ENCODE measurements around the gene HMOX1. TPM values are rescaled to one million over a fixed set of nuclear protein-coding genes. Genes with fewer than 3 reads are reported as not detected.

The HMOX1 gene
- total and polyA plus RNA-seq, 12 donors: 1.6 to 68.0 (median 4.2) TPM

DNA sequence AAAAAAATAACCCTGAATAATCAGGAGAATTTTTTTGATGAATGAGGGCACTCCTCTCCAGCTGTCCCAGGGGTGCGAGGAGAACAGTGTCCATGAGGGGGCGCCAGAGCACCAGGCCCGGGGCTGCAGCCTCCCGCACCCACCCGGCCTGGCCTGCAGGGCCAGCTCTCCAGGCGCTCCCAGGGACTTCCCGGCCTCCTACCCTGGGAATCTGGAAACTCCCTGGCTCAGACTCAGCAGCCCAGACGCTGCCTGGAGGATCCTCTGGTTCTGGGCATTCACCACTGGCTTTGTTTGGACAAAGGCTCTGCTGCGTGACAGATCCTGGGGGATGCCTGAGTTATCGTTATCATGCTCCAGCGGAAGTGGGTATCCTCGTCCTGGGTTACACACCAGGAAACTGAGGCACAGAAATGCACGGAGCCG is 50.0 kb downstream of the HMOX1 start:
- Histone ChIP-seq H3K27me3 (no peaks in the 10 kb centered on the region), H3K36me3 (peaks cover 0 to 35% (median 0%) of the 10 kb centered on the region in 9 donors), H3K9me3 (peaks cover 0 to 18% (median 10%) of the 10 kb centered on the region in 11 donors), H3K4me3 (no peak overlapping the region), H3K27ac (peak overlapping the region in 5 of 10 donors; percentile 14 to 69 (median 48)), H3K4me1 (peaks cover 0 to 14% (median 8%) of the 10 kb centered on the region in 9 donors)
- TF ChIP-seq, protein P1, sequence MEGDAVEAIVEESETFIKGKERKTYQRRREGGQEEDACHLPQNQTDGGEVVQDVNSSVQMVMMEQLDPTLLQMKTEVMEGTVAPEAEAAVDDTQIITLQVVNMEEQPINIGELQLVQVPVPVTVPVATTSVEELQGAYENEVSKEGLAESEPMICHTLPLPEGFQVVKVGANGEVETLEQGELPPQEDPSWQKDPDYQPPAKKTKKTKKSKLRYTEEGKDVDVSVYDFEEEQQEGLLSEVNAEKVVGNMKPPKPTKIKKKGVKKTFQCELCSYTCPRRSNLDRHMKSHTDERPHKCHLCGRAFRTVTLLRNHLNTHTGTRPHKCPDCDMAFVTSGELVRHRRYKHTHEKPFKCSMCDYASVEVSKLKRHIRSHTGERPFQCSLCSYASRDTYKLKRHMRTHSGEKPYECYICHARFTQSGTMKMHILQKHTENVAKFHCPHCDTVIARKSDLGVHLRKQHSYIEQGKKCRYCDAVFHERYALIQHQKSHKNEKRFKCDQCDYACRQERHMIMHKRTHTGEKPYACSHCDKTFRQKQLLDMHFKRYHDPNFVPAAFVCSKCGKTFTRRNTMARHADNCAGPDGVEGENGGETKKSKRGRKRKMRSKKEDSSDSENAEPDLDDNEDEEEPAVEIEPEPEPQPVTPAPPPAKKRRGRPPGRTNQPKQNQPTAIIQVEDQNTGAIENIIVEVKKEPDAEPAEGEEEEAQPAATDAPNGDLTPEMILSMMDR (IDR thresholded peaks at IDR 0.05): peak; percentile 94 to 99 (median 97)
- peak; percentile 94 to 99 (median 98) for ATAC-seq
- intact Hi-C loops (cut with DNase I): loop anchor here (1.0 to 10.0 kb wide), 11 partner anchors 151 to 694 kb away; no protein-coding TSS in a partner anchor
- peak; percentile 90 to 91 for DNase-seq
- WGBS, 2 donors: 6% methylated on average over 14 of the region's 14 CpGs

GRCh38 chr22:35431483-35432227 is 50.8 kb downstream of the HMOX1 start:
- Histone ChIP-seq H3K36me3 (peaks cover 0 to 30% (median 0%) of the 10 kb centered on the region in 9 donors), H3K4me3 (no peak overlapping the region), H3K27ac (peak overlapping the region in 5 of 10 donors; percentile 14 to 69 (median 48)), H3K27me3 (no peaks in the 10 kb centered on the region), H3K4me1 (peaks cover 0 to 14% (median 8%) of the 10 kb centered on the region in 9 donors), H3K9me3 (peaks cover 0 to 18% (median 10%) of the 10 kb centered on the region in 11 donors)
- TF ChIP-seq, protein P1 (IDR thresholded peaks at IDR 0.05): no peak
- no peak for DNase-seq
- intact Hi-C loops (cut with DNase I): loop anchor here (1.0 to 10.0 kb wide), 10 partner anchors 151 to 693 kb away; no protein-coding TSS in a partner anchor
- WGBS, 2 donors: 93 to 95% methylated on average over 12 of the region's 12 CpGs
- peak in 1 of 8 donors; percentile 2 for ATAC-seq

DNA sequence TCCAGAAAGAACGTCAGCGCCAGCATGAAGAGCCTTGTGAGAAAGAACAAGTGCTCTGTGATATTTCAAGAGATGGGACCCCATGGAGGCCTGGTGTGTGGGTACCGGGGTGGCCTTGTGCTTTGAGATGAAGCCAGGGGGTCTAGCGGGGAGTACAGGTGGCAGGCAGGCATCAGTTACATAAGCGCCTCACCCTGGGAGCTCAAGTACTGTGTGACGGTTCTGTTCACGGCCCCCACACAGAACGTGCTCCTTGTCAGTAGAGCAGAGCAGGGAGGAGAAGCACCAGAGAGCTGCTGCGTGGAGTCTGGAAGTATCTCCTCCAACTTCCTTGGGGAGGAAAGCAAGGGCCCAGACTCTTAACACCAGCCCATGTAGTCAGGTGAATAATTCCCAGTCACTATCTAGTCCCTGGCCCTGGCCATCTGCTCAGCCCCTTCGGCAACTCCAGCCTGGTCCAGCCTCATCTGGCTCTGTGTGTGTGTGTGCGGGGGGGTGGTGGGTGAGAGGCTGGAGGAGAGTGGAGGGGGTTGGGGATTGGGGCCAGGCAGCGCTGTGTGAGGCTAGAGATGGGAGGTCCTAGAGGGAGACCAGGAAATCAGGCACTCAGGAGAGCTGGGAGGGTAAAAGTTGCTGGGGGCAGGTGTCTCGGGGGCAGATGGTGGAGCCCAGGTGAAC is 51.5 kb downstream of the HMOX1 start:
- peaks cover 0 to 25% (median 0%) of the 10 kb centered on the region in 9 donors for H3K36me3 ChIP-seq
- no peak overlapping the region for H3K4me3 ChIP-seq
- WGBS, 2 donors: 97 to 99% methylated on average over 13 of the region's 13 CpGs
- peaks cover 0 to 18% (median 10%) of the 10 kb centered on the region in 11 donors for H3K9me3 ChIP-seq
- ATAC-seq (no peak), DNase-seq (no peak)
- intact Hi-C loops (cut with DNase I): loop anchor here in 6 of 10 donors (5.0 to 10.0 kb wide), 5 partner anchors 150 to 692 kb away; no protein-coding TSS in a partner anchor
- peaks cover 0 to 14% (median 8%) of the 10 kb centered on the region in 9 donors for H3K4me1 ChIP-seq
- no peaks in the 10 kb centered on the region for H3K27me3 ChIP-seq
- TF ChIP-seq, protein P1 (IDR thresholded peaks at IDR 0.05): no peak
- no peak overlapping the region for H3K27ac ChIP-seq

DNA sequence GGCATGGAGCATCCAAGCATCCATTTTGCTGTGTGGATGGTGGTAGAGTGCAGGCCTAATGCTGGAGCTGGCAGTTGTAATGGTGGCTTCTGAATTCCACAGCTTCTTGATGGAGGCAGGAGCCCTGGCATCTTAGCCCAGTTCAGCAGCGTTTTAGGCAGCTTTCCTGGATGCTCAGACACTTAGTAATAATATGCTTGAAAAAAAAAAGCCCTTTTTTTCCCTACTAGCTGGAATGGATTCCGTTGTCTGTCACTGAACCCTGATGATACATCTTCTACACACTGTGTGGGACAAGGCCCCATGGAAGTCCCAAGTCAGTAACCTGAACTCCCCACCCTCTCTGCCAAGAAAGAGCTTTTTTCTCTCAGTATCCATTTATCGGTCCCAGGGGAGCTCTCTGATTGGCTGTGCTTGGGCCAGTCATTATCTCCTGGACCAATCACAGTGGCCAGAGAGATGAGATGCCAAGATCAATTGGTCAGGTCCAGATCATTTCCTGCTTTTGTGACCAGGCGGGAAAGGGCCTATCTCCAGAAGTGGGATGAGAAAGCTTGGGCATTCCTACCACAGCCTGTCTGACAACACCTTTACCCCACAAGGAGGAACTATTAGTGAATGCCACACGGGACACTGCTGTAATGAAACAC is 53.3 kb downstream of the HMOX1 start:
- no peak overlapping the region for H3K27ac ChIP-seq
- no peaks in the 10 kb centered on the region for H3K27me3 ChIP-seq
- ATAC-seq (no peak), DNase-seq (no peak)
- 94 to 96% methylated on average over 5 of the region's 5 CpGs for WGBS, 2 donors
- intact Hi-C loops (cut with DNase I): loop anchor here in 6 of 10 donors (5.0 to 10.0 kb wide), 5 partner anchors 148 to 691 kb away; no protein-coding TSS in a partner anchor
- H3K36me3 ChIP-seq: peaks cover 0 to 25% (median 0%) of the 10 kb centered on the region in 9 donors
- H3K4me3 ChIP-seq: no peak overlapping the region
- TF ChIP-seq, protein P1 (IDR thresholded peaks at IDR 0.05): no peak
- H3K4me1 ChIP-seq: peaks cover 0 to 14% (median 8%) of the 10 kb centered on the region in 9 donors
- peaks cover 0 to 18% (median 10%) of the 10 kb centered on the region in 11 donors for H3K9me3 ChIP-seq

Data from heart right ventricle (tissue), 16 donors.